22Rv1 (cell line): ENCODE measurements around the gene BCL6.

ENCODE experiments used
- ZFX ChIP-seq: fragments of 450-650 bp; IDR thresholded peaks from 2 replicates; pipeline ENCODE4 v1.6.1; 2017; ENCODE audit warnings: antibody characterized with exemption, borderline replicate concordance
- TF ChIP-seq, protein P1 (sequence below): fragments of 450-650 bp; IDR thresholded peaks from 2 replicates; pipeline ENCODE4 v1.5.1; 2017; ENCODE audit warnings: mild to moderate bottlenecking

DNA sequence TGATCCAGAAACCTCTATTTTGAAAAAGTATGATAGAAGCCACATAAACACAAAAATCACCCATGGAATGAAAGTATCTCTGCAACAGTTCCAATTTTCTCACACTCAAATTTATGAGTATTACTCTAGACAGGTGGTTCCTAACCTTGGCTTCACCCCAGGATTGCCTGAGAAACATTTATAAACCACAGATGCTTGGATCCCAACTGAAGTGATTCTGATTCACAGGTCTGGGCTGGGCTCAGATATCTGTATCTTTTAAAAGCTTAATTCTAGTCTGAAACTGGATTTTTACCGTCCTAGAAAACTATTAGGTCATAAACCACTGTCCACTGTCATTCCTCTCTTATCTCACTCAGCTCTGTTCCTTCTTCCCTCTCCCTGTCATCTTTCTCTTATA lies 67.7 kb downstream of the BCL6 start:
- TF ChIP-seq, protein P1, sequence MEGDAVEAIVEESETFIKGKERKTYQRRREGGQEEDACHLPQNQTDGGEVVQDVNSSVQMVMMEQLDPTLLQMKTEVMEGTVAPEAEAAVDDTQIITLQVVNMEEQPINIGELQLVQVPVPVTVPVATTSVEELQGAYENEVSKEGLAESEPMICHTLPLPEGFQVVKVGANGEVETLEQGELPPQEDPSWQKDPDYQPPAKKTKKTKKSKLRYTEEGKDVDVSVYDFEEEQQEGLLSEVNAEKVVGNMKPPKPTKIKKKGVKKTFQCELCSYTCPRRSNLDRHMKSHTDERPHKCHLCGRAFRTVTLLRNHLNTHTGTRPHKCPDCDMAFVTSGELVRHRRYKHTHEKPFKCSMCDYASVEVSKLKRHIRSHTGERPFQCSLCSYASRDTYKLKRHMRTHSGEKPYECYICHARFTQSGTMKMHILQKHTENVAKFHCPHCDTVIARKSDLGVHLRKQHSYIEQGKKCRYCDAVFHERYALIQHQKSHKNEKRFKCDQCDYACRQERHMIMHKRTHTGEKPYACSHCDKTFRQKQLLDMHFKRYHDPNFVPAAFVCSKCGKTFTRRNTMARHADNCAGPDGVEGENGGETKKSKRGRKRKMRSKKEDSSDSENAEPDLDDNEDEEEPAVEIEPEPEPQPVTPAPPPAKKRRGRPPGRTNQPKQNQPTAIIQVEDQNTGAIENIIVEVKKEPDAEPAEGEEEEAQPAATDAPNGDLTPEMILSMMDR, result no peak
- no peak for TF ChIP-seq ZFX
